ENCODE data around the gene CHST13. TPM values are rescaled to one million over a fixed set of nuclear protein-coding genes. Genes with fewer than 3 reads are reported as not detected.
"Not testable (repeated sequence)": the region's sequence is repeated elsewhere in the genome, so short reads cannot be mapped to it uniquely, and the experiment has no call there.

CHST13 gene
- total RNA-seq, 1 donor from 2014 or later: not detected

- intact Hi-C loops (cut with micrococcal nuclease): no loop called here
Observed at GRCh38 chr3:126582311-126582710, 58.4 kb downstream of the CHST13 start.

- intact Hi-C loops (cut with micrococcal nuclease): not testable (repeated sequence)
Observed at GRCh38 chr3:126591515-126591914, 67.6 kb downstream of the CHST13 start.

Other genes with a start within 250 kb of the CHST13 start
- not detected in 2 replicates for gene KLF15, start 166.7 kb upstream of the CHST13 start, total RNA-seq
- not detected in 2 replicates for gene CFAP100, start 129.2 kb upstream of the CHST13 start, total RNA-seq
- gene ZXDC, start 48.3 kb upstream of the CHST13 start, total RNA-seq: 32.5 and 32.6 TPM in 2 replicates
- not detected in 2 replicates for gene UROC1, start 6.4 kb upstream of the CHST13 start, total RNA-seq
- gene C3orf22, start 34.8 kb downstream of the CHST13 start, total RNA-seq: not detected in 2 replicates
- gene TXNRD3, start 131.0 kb downstream of the CHST13 start, total RNA-seq: 0.24 and 0.81 TPM in 2 replicates
- 5.2 and 6.8 TPM in 2 replicates for gene CHCHD6, start 180.1 kb downstream of the CHST13 start, total RNA-seq

All from T-helper 1 cell treated with Interleukin-12 subunit alpha and Interleukin-12 subunit beta and Interleukin-4 antibody, amounts not matched to agents 30 ng/mL and 1 ng/mL, for 36 hours (primary cell).